ENCODE data around the gene COPS9.

COPS9 gene

DNA sequence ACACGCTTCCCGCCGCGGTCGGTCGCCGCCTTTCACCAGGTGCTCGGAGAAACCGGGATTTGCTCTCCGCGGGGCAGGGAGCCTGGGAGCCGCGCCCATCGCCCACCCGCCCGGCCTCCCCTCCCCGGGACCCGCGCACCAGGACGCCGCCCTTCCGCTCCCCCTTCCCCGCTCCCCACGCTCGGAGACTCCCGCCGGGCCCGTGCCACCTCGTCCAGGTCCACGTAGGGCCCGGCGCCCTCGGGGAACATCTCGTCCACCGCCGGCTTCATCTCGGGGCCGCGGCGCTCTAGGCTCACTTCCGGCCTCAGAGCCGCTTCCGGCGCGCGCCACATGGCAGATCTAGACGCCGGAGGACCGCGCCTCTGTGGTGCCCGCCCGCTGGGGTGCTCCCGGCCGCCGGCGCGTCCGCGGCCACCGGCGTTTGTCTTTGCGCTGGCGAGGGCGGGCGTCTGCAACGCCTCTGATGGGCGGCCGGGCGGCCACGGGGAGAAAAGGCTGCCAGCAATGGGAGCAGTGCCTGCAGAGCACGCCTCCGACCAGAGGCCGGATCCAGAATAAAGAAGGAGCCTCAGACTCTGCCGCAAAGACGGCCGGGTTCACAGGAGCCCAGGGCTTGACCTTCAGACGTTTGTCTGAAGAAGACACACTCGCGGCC, at the start of gene COPS9:
Gene COPS9, minus strand, starts transcription at position 293 of the 658 bp plus-strand sequence. Its CDS starts 21 bp downstream, at position 272.
- peak; percentile 64 to 74 for DNase-seq

DNA sequence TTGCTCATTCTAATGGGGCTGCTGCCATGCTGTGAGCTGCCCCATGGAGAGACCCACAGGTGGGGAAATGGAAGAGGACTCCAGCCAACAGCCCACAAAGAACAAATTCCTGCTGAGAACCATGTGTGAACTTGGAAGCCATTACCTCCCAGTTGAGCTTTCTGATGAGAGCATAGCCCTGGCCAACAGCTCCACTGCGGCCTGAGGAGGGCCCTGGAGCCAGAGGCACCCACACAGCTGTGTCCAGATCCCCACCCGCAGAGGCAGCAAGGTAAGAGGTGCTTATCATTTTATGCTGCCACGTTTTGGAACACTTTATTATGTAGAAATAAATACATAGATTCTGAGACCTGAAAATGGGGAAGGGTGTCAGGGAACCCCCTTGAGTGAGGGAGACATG, 48.6 kb upstream of the COPS9 start:
- no peak for DNase-seq

DNA sequence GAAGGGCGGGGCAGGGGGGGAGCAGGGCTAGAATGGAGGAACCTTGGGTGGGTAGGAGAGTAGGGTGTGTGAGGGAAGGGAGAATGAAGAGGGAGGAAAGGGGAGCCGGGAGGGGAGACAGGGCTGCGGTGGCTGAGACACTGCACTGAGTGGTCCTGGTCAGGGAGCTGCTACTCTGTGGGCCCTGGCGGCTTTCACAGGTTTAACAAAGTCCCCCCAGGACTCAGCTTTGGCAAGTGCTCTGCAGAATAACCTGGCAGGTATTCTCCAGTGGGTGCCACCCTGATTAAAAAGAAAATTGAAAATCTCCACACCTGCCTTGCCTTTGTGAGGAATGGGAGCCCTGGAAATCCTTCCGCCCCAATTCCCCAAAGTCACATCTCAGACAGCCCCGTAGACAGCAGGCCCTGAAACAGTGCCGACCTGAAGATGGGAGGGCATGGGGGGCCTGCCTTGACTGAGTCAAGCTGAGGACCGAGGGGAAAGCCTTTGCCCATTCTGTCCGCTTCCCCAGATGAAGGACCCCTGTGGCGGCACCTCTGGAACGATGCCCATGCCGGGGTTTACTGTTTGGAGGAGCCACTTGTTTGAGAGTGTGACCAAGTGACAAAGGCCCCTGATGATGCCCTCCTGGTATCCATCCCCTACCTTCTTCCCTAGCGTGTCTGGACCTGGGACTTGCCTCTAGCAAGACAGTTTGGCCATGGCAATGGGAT, 47.9 kb upstream of the COPS9 start:
- DNase-seq: no peak

DNA sequence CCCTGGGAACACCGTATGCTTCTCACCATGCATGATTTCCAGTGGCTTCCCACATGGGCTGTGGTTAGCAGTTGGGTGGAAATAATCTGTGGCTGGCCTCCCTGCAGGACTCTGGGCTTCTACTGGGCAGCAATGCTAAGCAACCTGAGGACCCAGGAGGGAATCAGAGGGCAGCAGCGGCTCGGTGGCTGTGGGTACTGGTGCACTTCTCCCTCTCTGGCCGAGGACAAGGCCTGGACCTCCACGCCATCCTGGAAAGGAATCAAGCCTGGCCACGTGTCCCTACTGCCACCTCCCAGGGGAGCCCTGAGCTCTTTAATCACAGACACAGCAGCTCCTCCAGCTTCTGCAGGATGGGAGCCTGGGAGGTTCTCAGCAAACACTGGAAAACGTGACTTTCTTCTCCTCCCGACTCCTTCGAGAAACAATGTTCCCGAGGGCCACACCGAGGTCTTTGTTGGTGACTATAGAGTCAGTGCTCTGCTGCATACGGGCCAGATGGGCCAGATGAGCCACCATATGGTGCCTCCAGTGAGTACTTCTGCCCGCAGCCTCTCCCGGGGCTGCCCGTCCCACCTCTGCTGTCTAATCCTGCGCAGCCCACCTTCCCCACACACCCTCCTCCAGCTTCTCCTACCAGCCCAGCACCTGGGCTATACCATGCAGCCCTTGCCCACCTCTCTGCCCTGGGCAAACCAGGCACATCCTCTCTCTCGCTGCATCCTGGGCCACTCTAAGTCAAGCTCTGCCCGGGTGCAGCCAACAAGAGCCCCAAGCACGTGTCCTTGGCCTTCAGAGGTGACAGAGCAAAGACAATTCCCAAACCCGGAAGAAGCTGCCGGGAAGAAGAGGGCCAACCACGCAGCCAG, 47.1 kb upstream of the COPS9 start:
- DNase-seq: no peak

DNA sequence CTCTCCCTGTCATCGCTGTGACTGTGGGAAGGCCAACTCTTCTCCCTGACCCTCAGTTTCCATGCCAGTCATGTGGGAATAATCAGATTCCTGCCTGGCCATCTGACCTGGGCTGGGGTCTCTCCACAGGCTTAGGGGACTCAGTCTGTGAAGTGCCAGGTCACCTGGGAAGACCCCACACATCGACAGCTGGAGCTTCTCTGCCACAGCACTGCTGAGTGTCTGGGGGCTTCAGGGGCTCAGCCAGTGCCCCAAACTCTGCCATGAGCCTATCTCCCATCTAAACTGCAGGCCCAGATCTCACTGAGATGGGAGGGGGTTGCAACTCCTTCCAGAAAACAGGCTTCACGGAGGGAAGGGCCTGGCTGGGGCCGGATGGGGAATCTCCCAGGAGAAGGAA, 46.4 kb upstream of the COPS9 start:
- DNase-seq: no peak

DNA sequence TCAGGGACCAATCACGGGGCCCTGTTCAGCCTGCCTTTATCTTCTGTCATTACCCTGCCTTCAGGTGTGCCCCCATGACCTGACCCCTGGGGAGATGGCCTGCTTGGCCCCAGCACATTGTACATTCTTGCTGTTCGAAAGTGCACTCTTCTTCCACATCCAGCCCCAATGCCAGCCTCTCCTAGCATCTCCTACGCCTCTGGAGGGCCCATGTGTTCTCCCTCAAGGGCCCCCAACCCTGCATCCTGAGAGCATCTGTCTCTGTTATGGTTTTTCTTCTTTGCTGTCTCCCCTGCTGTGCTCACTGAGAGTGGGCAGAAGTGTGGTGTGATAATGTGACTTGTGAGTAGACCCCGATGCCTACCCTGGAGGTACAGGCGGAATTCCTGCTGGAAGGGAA, 45.9 kb upstream of the COPS9 start:
- no peak for DNase-seq

DNA sequence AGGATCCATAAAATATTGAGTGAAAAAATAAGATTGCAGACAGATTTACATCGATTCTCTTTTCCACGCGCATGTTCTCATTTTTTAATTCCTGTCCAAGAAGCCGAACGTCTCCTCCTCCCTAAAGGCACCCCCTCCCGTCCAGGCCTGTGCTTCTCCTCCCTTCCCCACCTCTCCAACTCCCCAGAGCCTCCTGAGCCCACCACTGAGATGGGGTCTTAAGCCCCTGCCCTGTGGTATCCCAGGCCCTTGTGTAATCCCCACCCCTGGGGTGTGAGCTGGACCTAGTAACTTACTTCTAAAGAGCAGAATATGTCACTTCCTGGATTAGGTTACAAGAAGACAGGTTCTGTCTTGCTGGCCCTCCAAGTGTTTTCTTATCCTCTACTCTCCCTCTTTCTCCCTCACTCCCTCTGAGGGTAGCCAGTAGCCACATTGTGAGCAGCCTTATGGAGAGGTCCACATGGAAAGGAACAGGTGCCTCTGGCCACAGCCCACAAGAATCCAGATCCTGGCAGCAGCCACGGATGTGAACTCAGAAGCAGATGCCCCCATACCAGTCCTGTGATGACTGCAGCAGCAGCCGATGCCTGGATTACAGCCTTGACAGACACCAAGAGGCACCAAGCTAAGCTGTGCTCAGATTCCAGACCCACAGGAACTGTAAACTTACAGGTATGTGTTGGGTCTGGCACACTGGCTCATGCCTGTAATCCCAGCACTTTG, 44.0 kb upstream of the COPS9 start:
- DNase-seq: no peak

DNA sequence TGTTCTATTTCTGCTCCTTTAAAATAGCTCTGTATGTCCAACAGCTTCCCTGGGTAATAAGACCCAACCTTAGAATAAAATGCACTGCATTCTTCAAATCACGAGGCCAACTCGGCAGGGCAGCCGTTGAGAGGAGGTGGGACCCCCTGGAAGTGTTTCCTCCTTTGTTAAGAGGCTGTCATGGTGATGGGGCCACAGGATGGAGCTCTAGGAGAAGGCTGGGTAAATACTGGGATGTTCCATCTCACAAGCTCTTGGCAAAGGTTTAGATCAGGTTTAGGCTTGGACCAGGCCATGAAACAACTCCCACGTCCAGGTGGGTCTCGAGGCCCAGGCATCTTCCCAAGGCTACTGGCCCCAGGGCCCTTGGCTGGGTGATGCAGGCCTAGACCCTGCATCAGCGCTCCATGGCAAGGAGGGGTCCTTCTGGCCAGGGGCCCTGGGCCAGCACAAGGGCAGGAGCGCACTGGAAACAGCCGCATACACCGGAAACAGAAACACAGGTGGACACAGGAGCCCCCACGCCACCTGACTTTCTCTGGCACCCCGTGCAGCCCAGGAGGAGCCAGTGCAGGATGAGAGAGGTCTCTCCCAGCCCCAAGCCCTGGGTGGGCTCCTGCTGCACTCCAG, 43.2 kb upstream of the COPS9 start:
- no peak for DNase-seq

DNA sequence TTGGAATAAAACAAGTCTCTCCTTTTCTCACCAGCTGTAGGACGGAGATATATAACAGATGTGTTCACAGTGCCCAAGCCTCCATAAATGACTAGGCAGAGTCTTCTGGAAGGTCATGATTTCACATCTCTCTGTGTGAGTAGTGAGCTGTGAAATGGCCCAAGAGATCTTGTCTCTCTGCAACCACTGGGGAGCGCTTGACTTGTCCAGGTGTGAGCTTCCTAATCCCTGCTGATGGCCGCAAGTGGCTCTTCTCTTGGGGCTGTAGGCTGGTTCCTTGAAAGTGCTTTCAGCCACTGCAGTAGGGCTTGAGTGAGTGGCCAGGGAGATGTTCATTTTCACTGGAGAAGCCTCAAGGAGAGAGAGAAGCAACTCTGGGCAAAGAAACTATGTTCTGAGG, 42.5 kb upstream of the COPS9 start:
- no peak for DNase-seq

DNA sequence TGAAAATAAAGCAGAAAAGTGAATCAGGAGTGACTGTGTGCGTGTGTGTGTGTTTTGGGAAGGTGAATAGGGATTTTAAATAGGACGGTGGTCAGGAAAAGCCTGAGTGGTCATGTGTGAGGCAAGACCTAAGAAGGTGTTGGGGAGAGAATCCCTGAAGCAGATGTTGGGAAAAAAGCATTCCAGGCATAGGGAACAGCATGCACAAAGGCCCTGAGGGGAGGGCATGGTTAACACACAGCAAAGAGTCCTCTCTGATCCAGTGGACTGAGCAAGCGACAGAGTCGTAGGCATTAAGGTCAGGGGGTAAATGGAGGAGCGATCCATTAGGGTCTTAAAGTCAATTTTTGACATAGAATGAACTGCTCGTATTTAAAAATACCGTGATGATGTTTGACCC, 38.4 kb upstream of the COPS9 start:
- DNase-seq: no peak

DNA sequence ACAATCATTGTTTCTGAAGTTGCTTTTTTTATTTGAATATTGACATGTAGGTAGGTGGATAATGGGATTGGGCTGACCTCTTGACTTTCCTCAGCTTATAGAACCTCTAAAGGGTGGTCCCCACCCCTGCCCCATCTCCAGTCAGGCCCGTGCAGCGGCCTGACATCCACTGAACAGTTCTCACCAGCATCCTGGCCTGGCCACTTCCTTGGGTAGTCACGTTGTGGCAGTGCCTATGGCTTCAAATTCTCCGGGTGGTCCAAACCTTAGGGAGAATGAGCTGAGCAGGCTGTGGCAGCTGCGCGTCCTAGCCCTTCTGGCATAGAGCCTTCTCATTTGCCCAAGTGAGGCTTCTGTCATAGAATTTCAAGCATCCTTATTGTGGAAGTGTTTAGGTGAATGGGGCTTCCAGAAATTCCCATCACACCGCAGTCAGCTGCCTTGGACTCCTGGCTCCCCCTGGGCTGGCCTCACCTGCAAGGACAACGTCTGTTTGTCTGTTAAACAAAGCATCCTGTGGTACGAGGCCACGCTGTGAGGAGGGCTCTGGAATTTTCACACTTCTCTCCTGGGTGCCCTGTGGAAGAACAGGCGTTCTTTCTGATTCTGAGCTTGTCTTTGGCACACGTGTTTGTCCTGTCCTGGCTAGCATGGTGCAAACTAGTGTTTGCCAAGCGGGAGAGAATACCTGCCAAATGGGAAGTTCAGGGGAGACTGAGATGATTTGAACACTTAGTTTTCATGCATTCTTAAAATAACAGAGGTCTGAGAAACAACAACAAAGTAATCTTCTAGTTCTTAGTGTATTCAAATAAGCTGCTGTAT, 36.2 kb upstream of the COPS9 start:
- no peak for DNase-seq

DNA sequence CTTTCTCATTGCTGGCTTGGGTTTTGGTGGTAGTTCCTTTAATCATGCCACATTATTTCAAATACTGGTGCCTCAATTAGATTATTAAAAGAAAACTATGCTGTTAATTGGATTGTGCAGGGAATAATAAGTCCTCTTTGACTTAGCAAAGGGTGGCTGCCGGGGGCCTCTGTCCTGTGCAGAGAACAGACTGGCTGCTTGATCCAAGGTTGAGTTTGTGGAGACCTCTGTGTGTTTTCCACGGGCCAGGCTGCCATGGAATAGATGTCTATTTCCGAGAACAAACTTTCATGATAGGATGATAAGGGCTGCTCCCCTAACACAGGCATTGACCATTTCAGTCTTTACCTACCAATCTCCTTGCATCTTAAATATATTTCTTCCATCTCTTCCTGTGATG, 34.8 kb upstream of the COPS9 start:
- DNase-seq: no peak

DNA sequence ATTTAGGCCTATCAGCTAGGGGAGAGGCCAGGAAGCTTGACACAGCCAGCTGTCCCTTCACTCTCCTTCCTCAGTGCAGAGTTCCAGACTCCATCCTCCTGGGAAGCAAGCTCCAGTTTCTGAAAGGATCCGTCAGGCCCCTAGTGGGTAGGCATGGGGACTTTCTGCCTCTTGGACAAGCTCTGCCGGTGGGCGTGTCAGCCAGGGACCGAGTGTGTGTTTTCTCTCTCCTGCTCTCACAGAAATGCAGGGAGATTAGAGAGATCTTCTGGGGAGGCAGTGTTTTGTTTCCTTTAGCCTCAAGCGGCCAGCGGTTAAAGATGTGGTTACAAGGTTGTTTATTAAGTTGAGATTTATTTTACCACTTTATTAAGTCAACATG, 34.2 kb upstream of the COPS9 start:
- no peak for DNase-seq

DNA sequence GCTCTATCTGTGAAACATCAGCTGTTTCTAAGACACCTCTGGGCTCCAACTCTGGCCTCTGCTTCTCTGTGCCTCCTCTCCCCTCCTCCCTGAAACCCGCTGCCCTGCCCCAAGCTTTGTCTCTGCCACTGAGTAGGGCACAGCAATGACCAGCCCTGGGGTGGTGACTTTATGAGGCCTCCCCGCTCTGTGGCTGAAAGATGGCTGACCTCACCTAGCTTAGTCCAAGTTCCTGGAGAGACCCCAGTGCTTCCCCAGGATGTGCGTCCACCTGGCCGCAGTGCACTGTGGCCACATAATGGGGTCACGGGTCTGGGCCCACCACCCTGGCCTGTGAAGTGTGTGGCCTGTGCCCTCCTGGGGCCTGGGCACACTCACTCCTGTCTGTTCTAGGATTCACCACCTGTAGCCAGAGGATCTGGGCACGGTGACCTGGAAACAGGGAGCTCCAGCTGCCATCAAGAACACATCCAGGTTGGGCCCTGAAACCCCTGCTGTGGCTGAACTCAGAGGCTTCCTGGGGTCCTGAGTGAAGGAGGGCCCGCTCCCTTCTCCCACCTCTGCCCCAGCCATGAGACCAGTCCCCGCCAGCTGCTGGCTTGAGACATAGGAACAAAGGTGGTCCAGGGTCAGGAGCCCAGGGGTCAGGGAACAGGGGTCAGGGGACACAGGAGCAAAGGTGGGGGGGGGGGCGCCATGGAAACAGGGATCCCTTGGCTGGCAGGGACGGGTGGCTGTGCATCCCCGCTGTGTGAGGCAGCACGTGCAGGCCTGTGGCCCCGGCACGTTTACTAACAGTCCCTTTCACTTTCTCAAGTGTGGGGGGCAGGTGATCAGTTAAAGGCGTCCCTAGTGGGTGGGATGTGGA, 33.6 kb upstream of the COPS9 start:
- DNase-seq: no peak

DNA sequence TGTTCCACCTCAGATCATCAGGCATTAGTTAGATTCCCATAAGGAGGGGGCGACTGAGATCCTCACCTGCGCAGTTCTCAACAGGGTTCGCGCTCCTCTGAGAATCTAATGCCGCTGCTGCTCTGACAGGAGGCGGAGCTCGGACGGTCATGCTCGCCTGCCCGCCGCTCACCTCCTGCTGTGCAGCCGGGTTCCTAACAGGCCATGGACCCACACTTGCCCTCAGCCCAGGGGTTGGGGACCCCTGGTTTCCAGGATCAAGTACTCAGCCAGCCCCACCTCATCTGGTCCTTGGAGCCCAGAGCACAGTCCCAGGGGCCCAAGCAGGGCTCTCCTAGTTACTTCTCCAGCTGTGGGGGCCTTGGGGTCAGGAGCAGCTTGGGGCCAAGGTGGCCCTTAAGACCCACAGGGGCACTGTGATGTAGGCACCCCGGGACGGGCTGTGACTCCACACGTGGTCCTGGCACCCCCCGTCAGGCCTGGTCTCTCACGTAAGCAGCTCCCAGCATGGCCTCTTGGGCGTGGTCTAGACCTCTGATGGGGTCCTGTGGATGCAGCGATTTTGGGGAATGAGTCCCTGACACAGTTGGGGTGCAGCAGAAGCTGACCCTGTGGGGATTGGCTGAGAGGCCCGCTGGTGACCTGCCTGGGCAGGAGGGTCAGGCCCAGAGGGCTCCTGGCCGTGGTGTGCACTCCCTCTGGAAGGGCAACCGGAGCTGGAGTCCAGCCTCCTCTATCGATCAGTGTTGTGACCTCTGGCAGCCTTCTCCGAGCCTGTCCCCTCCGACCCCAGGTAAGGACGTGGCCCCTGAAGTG, 32.6 kb upstream of the COPS9 start:
- no peak for DNase-seq

DNA sequence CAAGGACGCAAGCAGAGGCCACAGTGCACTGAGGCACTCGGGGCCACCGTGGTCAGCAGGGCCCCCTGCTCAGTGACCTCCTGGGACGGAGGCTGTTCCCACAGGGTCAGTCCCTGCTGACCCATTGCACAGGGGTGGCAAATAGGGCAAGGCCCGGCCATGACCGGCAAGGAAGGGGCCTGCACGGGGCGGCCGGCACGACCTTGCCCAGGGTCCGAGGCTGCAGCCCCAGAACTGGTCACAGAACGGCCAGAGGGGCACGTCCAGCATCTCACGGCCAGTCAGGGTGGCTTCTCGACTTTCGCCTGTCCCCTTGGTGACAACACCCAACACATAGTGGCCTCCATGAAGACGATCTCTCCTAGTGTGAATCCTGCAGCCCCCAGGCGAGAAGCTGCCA, 31.9 kb upstream of the COPS9 start:
- DNase-seq: no peak

DNA sequence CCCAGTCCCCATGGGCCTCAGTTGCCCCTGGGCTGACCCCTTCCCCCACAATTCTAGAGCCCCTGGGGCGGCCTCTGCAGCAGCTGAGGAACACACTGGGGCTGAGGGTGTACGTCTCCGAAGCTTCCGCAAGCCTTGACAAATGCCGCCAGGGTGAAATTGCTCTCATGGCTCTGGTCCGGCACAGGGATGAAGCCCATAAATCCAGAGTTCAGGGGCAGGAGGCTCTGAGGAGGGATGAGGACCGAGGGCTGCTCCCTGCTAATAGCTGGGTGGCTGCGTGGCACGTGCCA, 31.4 kb upstream of the COPS9 start:
- DNase-seq: no peak

DNA sequence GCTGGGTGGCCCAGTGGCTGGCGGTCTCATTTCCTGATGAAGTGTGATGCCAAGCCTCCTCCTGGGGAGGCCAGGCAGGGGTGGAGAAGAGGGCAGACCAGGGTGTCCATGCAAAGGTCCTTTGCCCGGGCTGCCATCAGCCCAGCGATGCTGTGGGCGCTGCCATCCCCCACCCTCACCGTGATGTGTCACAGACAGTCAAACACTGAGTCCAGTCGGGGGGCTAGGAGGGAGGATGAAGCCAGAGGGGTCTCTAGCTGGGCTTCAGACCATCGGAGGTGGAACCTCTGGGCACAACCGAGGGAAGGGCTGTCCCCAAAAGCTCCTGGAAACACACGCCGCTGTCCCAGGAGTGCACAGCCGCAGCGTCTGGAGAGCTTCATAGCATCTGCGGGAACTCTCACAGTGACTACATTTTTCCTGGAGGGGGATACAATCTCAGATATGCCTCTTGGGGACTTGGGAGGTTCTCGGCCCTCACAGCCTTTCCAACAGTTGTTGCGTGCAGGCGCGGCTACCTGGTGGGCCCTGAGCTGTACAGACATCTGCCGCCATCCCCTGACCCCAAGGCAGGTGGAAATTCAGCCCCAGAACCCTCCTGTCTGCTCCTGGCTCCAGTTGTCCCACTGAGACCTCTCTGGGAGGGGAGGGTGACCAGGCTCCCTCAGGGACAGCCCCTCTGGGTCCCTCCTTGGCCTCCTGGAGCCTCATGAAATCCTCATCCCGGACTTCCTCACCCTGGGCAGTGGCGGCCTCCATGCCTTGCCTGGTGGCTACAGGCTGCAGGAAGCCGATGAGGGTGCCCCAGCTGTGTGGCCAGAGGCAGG, 30.9 kb upstream of the COPS9 start:
- DNase-seq: no peak

DNA sequence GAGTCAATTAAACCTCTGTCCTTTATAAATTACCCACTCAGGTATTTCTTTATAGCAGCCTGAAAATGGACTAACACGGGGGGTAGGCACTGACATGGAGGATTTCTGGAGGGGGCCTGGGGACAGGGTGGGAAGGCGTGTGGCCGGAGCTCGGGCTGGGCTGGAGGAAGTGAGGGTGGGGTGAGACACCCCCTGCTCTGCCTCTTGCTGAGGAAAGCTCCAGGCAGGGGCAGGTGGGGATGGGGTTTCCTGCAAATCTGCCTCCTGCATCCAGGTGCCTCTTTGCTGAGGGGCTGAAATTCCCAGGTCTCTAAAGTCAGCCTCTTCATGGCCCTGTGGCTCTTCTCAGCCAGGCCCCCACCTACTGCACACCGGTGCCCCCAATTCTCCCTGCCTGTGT, 30.1 kb upstream of the COPS9 start:
- DNase-seq: no peak
